AG04449 (cell line): Measurements from ENCODE around the gene IL31RA.

Experiments
- CTCF ChIA-PET: fragments of 350-600 bp; formaldehyde crosslinking; extraction: SDS; loops from one replicate; lab custom pipeline; 2021; ENCODE audit warnings: antibody characterized with exemption; lab: Yijun Ruan, JAX
- POLR2A ChIA-PET: fragments of 400-600, 350-600 bp; formaldehyde crosslinking; extraction: SDS; loops from one replicate; lab custom pipeline; 2020; ENCODE audit warnings: antibody characterized with exemption, inconsistent platforms; lab: Yijun Ruan, JAX
- DNase-seq: peaks from one replicate; pipeline ENCODE4 v3.0.0-alpha.2; 2010; ENCODE audit warnings: low read depth, low spot score
- H3K4me3 ChIP-seq: 2 replicates; pipeline ENCODE4 v1.5.1; 2011; ENCODE audit warnings: low read depth, mild to moderate bottlenecking, control low read depth, low read length
- TF ChIP-seq, protein P1 (sequence below): IDR thresholded peaks from one replicate; pipeline ENCODE4 v1.5.1; 2011; ENCODE audit warnings: mild to moderate bottlenecking, moderate library complexity, low read length, control low read depth, inconsistent platforms; ENCODE audit not compliant: insufficient read depth; ENCODE audit errors: missing control alignments

IL31RA gene

DNA sequence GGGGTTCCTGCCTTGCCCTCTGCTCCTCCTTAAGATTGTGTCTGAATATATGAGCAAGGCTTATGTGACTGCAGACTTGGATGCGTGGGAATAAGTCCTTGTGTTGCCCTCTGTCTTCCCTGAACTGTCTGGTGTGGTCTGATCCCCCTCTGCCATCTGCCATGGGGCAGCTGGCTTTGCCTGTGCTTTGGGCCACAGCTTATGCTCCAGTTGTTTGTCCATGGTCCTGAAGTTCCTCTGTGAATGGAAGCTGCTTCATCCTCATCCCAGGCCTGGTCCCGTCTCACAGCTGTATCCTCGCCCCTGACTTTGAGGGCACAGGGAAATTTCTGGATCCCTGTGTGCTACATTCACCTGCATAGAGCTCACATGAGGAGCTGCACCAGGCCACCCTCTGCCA is 14.7 kb downstream of the IL31RA start:
- POLR2A ChIA-PET = interaction anchor here (0.6 kb wide), 1 partner anchor 209 kb away, joined by 4 read pairs; no protein-coding TSS in a partner anchor
- TF ChIP-seq, protein P1, sequence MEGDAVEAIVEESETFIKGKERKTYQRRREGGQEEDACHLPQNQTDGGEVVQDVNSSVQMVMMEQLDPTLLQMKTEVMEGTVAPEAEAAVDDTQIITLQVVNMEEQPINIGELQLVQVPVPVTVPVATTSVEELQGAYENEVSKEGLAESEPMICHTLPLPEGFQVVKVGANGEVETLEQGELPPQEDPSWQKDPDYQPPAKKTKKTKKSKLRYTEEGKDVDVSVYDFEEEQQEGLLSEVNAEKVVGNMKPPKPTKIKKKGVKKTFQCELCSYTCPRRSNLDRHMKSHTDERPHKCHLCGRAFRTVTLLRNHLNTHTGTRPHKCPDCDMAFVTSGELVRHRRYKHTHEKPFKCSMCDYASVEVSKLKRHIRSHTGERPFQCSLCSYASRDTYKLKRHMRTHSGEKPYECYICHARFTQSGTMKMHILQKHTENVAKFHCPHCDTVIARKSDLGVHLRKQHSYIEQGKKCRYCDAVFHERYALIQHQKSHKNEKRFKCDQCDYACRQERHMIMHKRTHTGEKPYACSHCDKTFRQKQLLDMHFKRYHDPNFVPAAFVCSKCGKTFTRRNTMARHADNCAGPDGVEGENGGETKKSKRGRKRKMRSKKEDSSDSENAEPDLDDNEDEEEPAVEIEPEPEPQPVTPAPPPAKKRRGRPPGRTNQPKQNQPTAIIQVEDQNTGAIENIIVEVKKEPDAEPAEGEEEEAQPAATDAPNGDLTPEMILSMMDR = no peak

DNA sequence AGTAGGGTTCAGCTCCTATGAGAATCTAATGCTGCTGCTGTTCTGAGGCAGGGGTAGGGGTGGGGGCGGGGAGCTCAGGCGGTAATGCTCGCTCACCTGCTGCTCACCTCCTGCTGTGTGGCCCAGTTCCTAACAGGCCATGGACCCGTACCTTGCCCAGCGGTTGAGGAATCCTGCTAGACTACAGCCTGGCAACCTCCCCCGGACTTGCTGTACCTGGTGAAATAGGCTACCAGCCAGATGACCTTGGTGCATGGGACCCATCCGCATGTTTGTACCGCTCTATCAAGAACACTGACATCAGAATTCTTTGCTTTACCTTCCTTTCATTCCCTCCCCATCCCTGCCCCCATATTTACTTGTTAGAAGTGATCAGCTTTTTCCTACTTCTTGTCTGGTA is 15.3 kb downstream of the IL31RA start:
- no peak for DNase-seq
- TF ChIP-seq, protein P1 = no peak
- no peak overlapping the region for H3K4me3 ChIP-seq
- POLR2A ChIA-PET = no interaction called here
- CTCF ChIA-PET = interaction anchor here (1.2 kb wide), 1 partner anchor 13 kb away, joined by 3 read pairs; no protein-coding TSS in a partner anchor

More for the DNA sequence above, 14.7 kb downstream of the IL31RA start:
- DNase-seq = no peak
- CTCF ChIA-PET = interaction anchor here (1.2 kb wide), 1 partner anchor 12 kb away, joined by 3 read pairs; no protein-coding TSS in a partner anchor
- no peak overlapping the region for H3K4me3 ChIP-seq

DNA sequence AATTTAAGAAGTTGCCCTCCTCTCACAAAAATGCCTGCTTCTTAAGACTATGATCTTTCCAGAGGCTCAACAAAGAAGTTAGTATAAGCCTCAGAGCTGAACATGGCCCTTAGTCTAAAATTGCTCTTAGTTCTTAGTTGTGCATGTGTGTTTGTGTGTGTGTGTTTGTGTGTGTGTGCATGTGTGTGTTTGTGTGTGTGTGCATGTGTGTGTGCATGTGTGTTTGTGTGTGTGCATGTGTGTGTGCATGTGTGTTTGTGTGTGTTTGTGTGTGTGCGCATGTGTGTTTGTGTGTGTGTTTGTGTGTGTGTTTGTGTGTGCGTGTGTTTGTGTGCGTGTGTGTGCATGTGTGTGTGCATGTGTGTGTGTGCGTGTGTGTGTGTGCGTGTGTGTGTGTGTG is 15.8 kb downstream of the IL31RA start:
- TF ChIP-seq, protein P1 = no peak
- POLR2A ChIA-PET = no interaction called here
- no peak overlapping the region for H3K4me3 ChIP-seq
- CTCF ChIA-PET = no interaction called here
- DNase-seq = no peak

DNA sequence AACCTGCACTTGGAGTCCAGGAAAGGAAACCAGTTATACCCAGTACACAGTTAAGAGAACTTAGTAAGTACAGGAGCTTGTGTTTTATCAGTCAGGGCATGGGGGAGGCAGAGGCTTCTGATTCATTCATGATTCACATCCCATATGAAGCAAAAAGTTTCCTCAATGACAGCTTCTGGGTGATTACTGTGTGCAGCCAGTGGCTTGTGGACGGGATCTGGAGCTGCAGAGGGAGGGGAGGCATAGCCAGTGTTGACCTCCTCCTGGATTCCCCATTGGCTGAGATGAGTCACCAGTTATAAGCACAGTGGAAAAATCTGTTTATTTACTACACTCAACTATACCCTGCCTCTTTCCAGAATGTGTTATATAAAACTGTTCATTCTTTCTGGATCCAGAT is 17.7 kb downstream of the IL31RA start:
- CTCF ChIA-PET = interaction anchor here (1.5 kb wide), 1 partner anchor 14 kb away, joined by 4 read pairs; no protein-coding TSS in a partner anchor
- no peak overlapping the region for H3K4me3 ChIP-seq
- POLR2A ChIA-PET = interaction anchor here (0.6 to 1.1 kb wide), 4 partner anchors 18 to 255 kb away, joined by 3 to 4 read pairs (median 3); partner anchors contain the start of gene IL31RA
- TF ChIP-seq, protein P1 = no peak
- peak; percentile 91 for DNase-seq

DNA sequence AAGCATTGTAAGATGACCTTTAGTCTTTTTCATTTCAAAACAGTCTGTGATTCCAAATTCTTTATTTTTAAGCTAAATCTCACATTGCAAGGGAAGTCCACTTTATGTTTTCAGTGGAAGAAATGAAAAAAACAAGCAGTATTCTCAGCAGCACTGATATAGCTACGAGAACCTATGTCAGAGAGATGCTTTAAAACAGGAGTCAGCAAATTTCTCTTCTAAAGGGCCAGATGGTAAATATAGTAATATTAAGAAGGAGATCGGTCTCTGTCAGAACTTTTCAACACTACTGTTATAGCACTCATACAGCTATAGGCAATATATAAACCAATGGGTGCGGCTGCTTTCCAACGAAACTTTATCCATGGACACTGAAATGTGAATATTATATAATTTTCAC is 18.7 kb downstream of the IL31RA start:
- ChIA-PET POLR2A (no interaction called here), CTCF (interaction anchor here (0.7 to 1.5 kb wide), 3 partner anchors 8 to 15 kb away, joined by 3 to 4 read pairs (median 3); no protein-coding TSS in a partner anchor)
- TF ChIP-seq, protein P1 = no peak
- no peak for DNase-seq
- no peak overlapping the region for H3K4me3 ChIP-seq

DNA sequence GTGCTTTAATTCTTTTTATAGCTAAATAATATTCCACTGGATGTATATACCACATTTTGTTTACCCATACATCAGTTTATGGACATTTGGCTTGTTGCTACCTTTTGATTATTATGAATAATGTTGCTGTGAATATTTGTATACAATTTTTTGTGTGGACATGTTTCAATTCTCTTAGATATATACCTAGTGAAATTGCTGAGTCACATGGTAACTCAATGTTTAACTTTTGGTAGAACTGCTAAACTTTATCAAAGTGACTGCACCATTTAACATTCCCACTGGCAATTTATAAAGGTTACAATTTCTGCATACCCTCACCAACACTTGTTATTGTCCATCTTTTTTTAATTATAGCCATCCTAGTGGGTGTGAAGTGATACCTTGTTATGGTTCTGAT is 22.1 kb downstream of the IL31RA start:
- no peak overlapping the region for H3K4me3 ChIP-seq
- TF ChIP-seq, protein P1 = no peak
- DNase-seq = no peak
- CTCF ChIA-PET = no interaction called here
- POLR2A ChIA-PET = no interaction called here
